Measurements from ENCODE around the gene OAS2. TPM values are rescaled to one million over a fixed set of nuclear protein-coding genes. Genes with fewer than 3 reads are reported as not detected.

OAS2 gene
- polyA plus RNA-seq, 2 of the 4 experiments (the other 2 are of a cell fraction), result 0.05 to 0.19 TPM

GRCh38 chr12:113060336-113060960 lies 82.1 kb downstream of the OAS2 start:
- TF ChIP-seq ZFP36 (IDR thresholded peaks at IDR 0.05; ENCODE audit: borderline replicate concordance, partially characterized antibody), result no peak
- 0 out of 3 replicates have a peak, but pooled peaks cover 6% of the 10 kb centered on the region for H3K4me1 ChIP-seq
- ChIA-PET CTCF (no interaction called here), POLR2A (no interaction called here)
- ATAC-seq (no peak), DNase-seq (ENCODE audit: low read depth in 1 of 2, low spot score in 1 of 2) (no peak), FAIRE-seq (no peak)
- 55% methylated on average over 7 of the region's 7 CpGs for WGBS (ENCODE audit: missing lambda C conversion rate)
- no peak overlapping the region for H3K27ac ChIP-seq
- no peaks in the 10 kb centered on the region for H3K9me3 ChIP-seq
- no peak overlapping the region for H3K4me2 ChIP-seq
- H3K4me3 ChIP-seq, result no peak overlapping the region

GRCh38 chr12:113061061-113061694 lies 82.9 kb downstream of the OAS2 start:
- 25% methylated on average over 10 of the region's 10 CpGs for WGBS (ENCODE audit: missing lambda C conversion rate)
- POLR2A ChIA-PET, result no interaction called here
- FAIRE-seq, result no peak

More at GRCh38 chr12:113061061-113061694, 82.9 kb downstream of the OAS2 start:
- Histone ChIP-seq H3K4me1 (0 out of 3 replicates have a peak, but pooled peaks cover 6% of the 10 kb centered on the region), H3K27ac (no peak overlapping the region), H3K4me2 (no peak overlapping the region), H3K9me3 (no peaks in the 10 kb centered on the region), H3K4me3 (no peak overlapping the region)
- DNase-seq (ENCODE audit: low read depth in 1 of 2, low spot score in 1 of 2) (no peak), ATAC-seq (no peak)
- CTCF ChIA-PET, result interaction anchor here (1.0 to 3.2 kb wide), 2 partner anchors 12 to 113 kb away, joined by 4 to 30 read pairs; no protein-coding TSS in a partner anchor
- TF ChIP-seq ESRRA (IDR thresholded peaks at IDR 0.05; ENCODE audit: borderline replicate concordance, low read length) (no peak), HOXA7 (CRISPR knock-in tag; IDR thresholded peaks at IDR 0.05) (no peak), HOXB5 (CRISPR knock-in tag; IDR thresholded peaks at IDR 0.05) (no peak), GATA3 (IDR thresholded peaks at IDR 0.05; ENCODE audit: borderline replicate concordance) (no peak), JUNB (IDR thresholded peaks at IDR 0.05) (no peak), HMGXB4 (CRISPR knock-in tag; IDR thresholded peaks at IDR 0.05; ENCODE audit: borderline replicate concordance) (no peak), RARB (CRISPR knock-in tag; IDR thresholded peaks at IDR 0.05) (no peak), TP53 (CRISPR knock-in tag; IDR thresholded peaks at IDR 0.05) (no peak)

Other genes with a start within 250 kb of the OAS2 start
- 0.22 and 0.31 TPM in 2 replicates for gene RPH3A, start 186.8 kb upstream of the OAS2 start, polyA plus RNA-seq (2011; rRNA removed)
- 0.21 to 0.36 TPM (median 0.27 TPM) in 3 replicates for gene RPH3A, start 186.8 kb upstream of the OAS2 start, polyA plus RNA-seq (2017; fragmentation: RNase III; extraction: RNeasy Plus Mini Kit Qiagen cat#74134 plus additional on column Dnase treatment)
- 52.8 and 72.8 TPM in 2 replicates for gene OAS1, start 71.6 kb upstream of the OAS2 start, polyA plus RNA-seq (2011; rRNA removed)
- 41.3 to 63.6 TPM (median 48.4 TPM) in 3 replicates for gene OAS1, start 71.6 kb upstream of the OAS2 start, polyA plus RNA-seq (2017; fragmentation: RNase III; extraction: RNeasy Plus Mini Kit Qiagen cat#74134 plus additional on column Dnase treatment)
- gene OAS3, start 40.0 kb upstream of the OAS2 start, polyA plus RNA-seq (2011; rRNA removed), result 36.7 and 38.9 TPM in 2 replicates
- 22.7 to 23.3 TPM (median 22.9 TPM) in 3 replicates for gene OAS3, start 40.0 kb upstream of the OAS2 start, polyA plus RNA-seq (2017; fragmentation: RNase III; extraction: RNeasy Plus Mini Kit Qiagen cat#74134 plus additional on column Dnase treatment)
- 0.28 and 0.36 TPM in 2 replicates for gene DTX1, start 78.2 kb downstream of the OAS2 start, polyA plus RNA-seq (2011; rRNA removed)
- 0.28 to 0.37 TPM (median 0.29 TPM) in 3 replicates for gene DTX1, start 78.2 kb downstream of the OAS2 start, polyA plus RNA-seq (2017; fragmentation: RNase III; extraction: RNeasy Plus Mini Kit Qiagen cat#74134 plus additional on column Dnase treatment)
- gene RASAL1, start 157.2 kb downstream of the OAS2 start, polyA plus RNA-seq (2011; rRNA removed), result 0.34 and 0.36 TPM in 2 replicates
- gene RASAL1, start 157.2 kb downstream of the OAS2 start, polyA plus RNA-seq (2017; fragmentation: RNase III; extraction: RNeasy Plus Mini Kit Qiagen cat#74134 plus additional on column Dnase treatment), result 0.18 to 0.30 TPM (median 0.30 TPM) in 3 replicates
- not detected in 2 replicates for gene CFAP73, start 171.2 kb downstream of the OAS2 start, polyA plus RNA-seq (2011; rRNA removed)
- 0.05 TPM in 1 of 3 replicates, not detected in the others for gene CFAP73, start 171.2 kb downstream of the OAS2 start, polyA plus RNA-seq (2017; fragmentation: RNase III; extraction: RNeasy Plus Mini Kit Qiagen cat#74134 plus additional on column Dnase treatment)
- 60.6 and 62.4 TPM in 2 replicates for gene DDX54, start 207.0 kb downstream of the OAS2 start, polyA plus RNA-seq (2011; rRNA removed)
- 55.9 to 64.5 TPM (median 62.2 TPM) in 3 replicates for gene DDX54, start 207.0 kb downstream of the OAS2 start, polyA plus RNA-seq (2017; fragmentation: RNase III; extraction: RNeasy Plus Mini Kit Qiagen cat#74134 plus additional on column Dnase treatment)
- 16.7 and 18.6 TPM in 2 replicates for gene RITA1, start 207.2 kb downstream of the OAS2 start, polyA plus RNA-seq (2011; rRNA removed)
- 19.6 to 20.5 TPM (median 19.8 TPM) in 3 replicates for gene RITA1, start 207.2 kb downstream of the OAS2 start, polyA plus RNA-seq (2017; fragmentation: RNase III; extraction: RNeasy Plus Mini Kit Qiagen cat#74134 plus additional on column Dnase treatment)
- gene TPCN1, start 242.9 kb downstream of the OAS2 start, polyA plus RNA-seq (2011; rRNA removed), result 24.1 and 28.7 TPM in 2 replicates
- 20.5 to 21.9 TPM (median 21.0 TPM) in 3 replicates for gene TPCN1, start 242.9 kb downstream of the OAS2 start, polyA plus RNA-seq (2017; fragmentation: RNase III; extraction: RNeasy Plus Mini Kit Qiagen cat#74134 plus additional on column Dnase treatment)

Measured in A549 (cell line).